SW 1271 (cell line): Measurements from ENCODE around the gene CEP192.

Experiments
- DNase-seq, 2 experiments: peaks; one replicate each; lab custom pipeline; 2025; lab: John Stamatoyannopoulos, UW

Gene CEP192

DNA sequence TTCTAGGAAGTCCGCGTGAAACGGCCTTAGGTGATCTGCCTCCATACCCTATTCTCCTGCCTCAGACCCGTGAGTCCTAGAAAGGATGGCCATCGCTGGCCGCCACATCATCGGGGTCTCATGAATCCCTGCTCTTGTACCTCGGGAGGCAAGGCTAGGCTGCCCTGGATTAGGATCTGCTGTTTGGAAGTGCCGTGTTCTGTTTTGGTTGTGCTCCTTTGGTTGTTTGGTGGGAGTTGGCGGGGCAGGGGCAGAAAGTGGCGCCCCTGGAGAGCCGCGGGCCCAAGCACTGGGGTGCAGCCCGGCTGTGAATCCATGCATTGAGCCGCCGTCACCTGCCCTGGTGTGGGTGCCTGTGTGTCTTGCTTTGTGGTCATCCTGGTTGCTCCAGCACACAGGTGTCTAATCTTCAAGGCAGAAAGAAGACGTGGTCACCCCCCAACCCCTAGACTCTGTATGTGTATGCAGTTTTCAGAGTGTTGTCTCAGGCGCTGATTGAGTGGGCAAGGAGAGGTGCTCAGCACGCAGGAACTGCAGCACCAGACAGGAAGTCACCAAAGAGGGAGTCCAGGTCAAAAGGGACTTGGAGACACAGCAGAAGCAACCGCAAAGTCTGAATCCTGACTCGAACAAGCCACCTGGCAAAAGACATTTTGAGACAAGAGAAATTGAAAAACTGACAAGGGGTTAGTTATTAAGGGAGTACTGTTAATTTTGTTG is 147.4 kb downstream of the CEP192 start:
- no peak for DNase-seq

DNA sequence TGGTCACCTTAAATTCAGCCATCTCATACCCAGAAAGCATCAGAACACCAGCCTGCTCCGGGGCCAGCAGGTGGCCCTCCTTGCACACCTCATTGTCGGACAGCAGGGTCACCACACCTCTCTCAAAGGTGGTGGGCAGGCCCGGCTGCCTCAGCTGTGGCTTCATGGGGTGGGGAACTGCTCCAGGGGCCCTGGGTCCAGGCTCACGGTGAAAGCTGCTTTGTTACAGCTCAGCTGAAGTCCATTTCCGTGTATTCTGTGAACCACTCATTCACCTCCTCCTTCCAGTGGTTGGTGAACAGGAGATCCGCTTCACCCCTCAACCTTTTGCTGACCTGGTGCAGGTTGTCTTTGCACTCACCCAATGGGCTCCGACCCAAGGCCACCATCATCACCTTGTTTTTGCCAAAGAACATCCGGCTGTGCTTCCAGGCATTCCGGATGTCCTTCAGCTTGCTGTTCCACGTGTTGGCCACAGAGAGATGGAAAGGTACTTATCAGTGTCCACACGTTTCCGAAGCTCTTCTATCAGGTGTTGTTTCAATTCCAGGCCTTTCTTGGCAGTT is 148.8 kb downstream of the CEP192 start:
- DNase-seq: no peak

DNA sequence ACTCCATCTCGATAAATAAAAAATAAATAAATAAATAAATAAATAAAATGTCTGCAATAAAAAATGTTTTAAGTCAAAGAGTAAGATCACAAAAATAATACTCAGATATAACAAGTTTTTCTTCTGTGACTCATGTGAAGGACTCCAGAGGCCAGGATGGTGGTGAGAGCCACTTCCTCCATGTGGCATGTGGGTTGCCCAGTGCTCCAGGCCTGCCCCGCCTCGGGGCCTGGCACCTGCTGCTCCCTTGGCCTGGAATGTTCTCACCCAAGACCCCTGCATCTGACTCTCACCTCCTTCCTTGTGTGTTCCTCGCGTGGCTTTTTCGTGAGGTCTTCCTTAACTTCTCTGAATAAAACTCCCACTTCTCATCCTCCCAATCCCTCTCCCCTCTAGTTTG is 150.0 kb downstream of the CEP192 start:
- DNase-seq: no peak

- DNase-seq: no peak
Observed at GRCh38 chr18:13145636-13146190, 154.6 kb downstream of the CEP192 start.

DNA sequence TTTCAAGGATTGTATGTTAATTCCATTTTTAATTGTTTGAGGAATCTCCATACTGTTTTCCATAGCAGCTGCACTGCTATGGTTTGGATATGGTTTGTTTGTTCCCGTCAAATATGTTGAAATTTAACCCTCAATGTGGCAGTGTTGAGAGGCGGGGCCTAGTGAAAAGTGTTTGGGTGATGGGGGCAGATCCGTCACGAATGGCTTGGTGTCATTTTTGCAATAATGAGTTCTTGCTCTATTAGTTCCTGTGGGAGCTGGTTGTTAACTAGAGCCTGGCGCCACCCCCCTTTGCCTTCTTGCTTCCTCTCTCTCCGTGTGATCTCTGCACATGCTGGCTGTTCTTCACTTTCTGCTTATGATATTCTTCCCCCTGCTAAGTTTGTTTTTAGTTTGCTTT is 156.0 kb downstream of the CEP192 start:
- no peak for DNase-seq

DNA sequence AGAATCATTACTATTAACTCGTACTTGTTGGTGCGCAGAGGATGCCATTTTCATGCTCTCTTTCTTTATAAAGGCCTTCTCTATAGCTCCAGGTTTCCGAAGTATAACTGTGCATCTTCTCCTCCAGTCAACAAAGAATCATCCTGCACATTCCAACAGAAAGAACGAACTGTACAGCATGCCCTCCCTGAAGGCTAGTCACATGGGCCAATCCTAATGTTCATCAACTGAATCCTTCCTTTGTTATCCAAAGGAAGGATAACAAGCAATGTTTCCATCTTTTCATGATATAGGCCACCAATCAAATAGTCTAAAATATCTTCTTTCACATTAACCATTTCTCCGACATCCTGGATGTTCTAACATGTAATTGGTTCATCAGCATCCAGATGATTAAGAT is 160.5 kb downstream of the CEP192 start:
- DNase-seq: no peak

- DNase-seq: no peak
Observed at GRCh38 chr18:13158428-13158827, 167.3 kb downstream of the CEP192 start.

DNA sequence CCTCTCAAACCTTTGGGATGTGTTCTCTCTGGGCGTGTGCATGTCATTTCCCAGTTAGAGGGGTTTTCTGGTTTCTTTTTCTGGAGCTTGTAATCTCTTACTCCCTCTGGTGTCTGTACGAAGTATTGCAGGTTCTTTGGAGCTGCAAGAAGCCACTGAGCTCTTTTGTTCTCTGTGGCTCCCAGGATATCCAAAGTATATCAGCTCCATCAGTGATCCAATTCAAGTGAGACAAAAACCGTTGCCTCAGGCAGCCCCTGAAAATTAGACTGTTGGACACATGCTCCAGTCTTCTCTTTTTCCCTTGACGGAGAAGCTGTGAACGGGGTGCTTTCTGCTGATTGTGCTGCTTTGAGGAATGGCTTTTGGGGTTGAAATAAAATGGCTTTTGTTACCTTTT is 168.4 kb downstream of the CEP192 start:
- DNase-seq: peak in 1 of 2 experiments; percentile 20

- no peak for DNase-seq
Observed at GRCh38 chr18:13161276-13161899, 170.2 kb downstream of the CEP192 start.

- DNase-seq: no peak
Observed at GRCh38 chr18:13163167-13163927, 172.2 kb downstream of the CEP192 start.

- DNase-seq: no peak
Observed at GRCh38 chr18:13164406-13164805, 173.2 kb downstream of the CEP192 start.

DNA sequence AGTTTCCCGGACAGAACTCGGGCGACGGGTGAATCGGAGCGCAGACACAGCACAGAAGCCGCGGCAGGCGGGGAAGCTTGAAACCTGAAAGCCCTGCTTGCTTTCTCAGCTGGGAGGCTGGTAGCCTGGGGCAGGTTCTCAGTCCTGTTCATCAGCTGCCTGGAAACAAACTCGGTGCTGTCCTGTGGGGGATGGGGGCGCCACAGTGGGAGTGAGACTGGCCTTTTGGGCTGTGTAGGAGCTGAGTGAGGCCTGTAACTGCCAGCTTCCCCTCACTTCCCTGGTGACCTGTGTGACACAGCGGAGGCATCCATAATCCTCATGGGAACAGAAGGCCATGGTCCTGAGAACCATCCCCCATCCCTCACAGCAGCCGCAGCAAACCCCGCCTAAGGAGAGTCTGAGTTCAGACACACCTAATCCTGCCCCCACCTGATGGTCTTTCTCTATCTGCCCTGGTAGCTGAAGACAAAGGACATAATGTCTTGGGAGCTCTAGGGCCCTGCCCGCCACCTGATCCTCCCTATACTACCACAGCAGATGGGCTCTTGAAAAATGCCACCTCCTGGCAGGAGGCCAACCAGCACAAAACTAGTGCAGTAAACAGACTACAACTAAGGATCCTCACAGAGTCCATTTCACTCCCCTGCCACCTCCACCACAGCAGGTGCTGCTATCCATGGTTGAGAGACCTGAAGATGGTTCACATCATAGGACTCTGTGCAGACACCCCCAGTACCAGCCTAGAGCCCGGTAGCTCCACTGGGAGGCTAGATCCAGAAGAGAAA is 174.7 kb downstream of the CEP192 start:
- no peak for DNase-seq

DNA sequence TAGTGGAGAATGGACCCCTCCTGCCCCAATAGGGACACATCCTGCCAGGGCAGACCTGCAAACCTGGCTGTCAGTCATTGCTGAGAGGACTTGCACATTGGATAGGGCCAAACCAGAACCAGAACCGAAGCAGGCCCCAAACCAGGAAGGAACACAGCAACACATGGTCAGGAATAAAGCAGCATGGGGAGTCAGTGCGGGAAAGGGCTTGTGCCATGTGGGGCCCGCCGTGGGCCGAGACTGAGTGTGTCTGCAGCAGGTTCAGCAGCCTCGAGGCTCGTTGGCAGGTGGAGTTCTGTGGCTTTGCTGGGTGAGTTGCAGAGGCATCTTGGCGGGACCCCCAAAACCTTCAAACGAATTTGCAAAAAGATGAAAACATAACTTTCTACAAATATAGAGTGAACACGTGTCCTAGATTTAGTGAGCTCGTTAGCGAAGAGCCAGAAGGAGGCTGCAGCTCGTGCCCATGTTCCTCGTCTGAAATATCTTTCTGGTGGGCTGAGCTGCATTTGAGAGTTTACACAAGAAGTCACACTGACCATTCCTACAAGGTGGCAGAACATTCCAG is 182.5 kb downstream of the CEP192 start:
- no peak for DNase-seq
